IMR-90 (cell line): ENCODE data around the gene KIFBP. TPM values are rescaled to one million over a fixed set of nuclear protein-coding genes. Genes with fewer than 3 reads are reported as not detected.

Experiments
- ATAC-seq: fragments of 200-7000 bp; cut with Tn5 transposase; 2 replicates; pipeline ENCODE4 v1.9.1; 2020; ENCODE audit warnings: low read depth, mild to moderate bottlenecking, moderate library complexity
- Bru-seq: library from RNA; stranded (reverse); fragments of 400-500 nt; gene quantifications from one replicate; lab custom pipeline; 2021; lab: Mats Ljungman, UMichigan
- BruChase-seq, 2 experiments: library from RNA; stranded (reverse); fragments of 400-500 nt; gene quantifications; one replicate each; lab custom pipeline; 2021; lab: Mats Ljungman, UMichigan
- BruUV-seq: library from RNA; stranded (reverse); fragments of 400-500 nt; replicated peaks from 2 replicates; lab custom pipeline; 2021; lab: Mats Ljungman, UMichigan
- CTCF ChIA-PET: fragments of 300-600 bp; formaldehyde crosslinking; extraction: SDS; loops from one replicate; lab custom pipeline; 2021; ENCODE audit warnings: antibody characterized with exemption; lab: Yijun Ruan, JAX
- POLR2A ChIA-PET: fragments of 300-600 bp; sonication (Branson Sonifier 250); formaldehyde crosslinking; loops from one replicate; lab custom pipeline; 2022; ENCODE audit warnings: antibody characterized with exemption; ENCODE audit not compliant: unreplicated experiment; lab: Charles Lee
- DNase-seq: peaks from one replicate; pipeline ENCODE4 v3.0.0; 2013
- H2AFZ ChIP-seq: replicated peaks from 2 replicates; pipeline ENCODE3; 2013; ENCODE audit warnings: low read length, mild to moderate bottlenecking; ENCODE audit not compliant: poor library complexity
- H2AK5ac ChIP-seq: 2 replicates; pipeline ENCODE4 v1.6.1; 2013; ENCODE audit warnings: low read depth, low read length, inconsistent platforms
- H2AK9ac ChIP-seq: replicated peaks from 2 replicates; pipeline ENCODE3; 2013; ENCODE audit warnings: mild to moderate bottlenecking, low read depth, low read length, moderate library complexity; ENCODE audit not compliant: poor library complexity
- H2BK120ac ChIP-seq: 2 replicates; pipeline ENCODE4 v1.6.1; 2013; ENCODE audit warnings: low read depth, low read length, inconsistent platforms
- H2BK15ac ChIP-seq: 3 replicates; pipeline ENCODE4 v1.6.1; 2013; ENCODE audit warnings: low read depth, low read length, inconsistent platforms
- H2BK20ac ChIP-seq: 2 replicates; pipeline ENCODE4 v1.6.1; 2013; ENCODE audit warnings: low read depth, mild to moderate bottlenecking, inconsistent platforms, low read length, moderate library complexity
- H2BK5ac ChIP-seq: 2 replicates; pipeline ENCODE4 v1.6.1; 2013; ENCODE audit warnings: mild to moderate bottlenecking, low read depth, low read length, inconsistent platforms; ENCODE audit not compliant: poor library complexity, severe bottlenecking
- H3K14ac ChIP-seq: replicated peaks from 2 replicates; pipeline ENCODE4 v1.6.1; 2013; ENCODE audit warnings: low read depth, low read length, inconsistent platforms
- H3K18ac ChIP-seq: 2 replicates; pipeline ENCODE4 v1.6.1; 2013; ENCODE audit warnings: low read depth, low read length, control low read depth
- H3K23ac ChIP-seq: 2 replicates; pipeline ENCODE4 v1.6.1; 2013; ENCODE audit warnings: low read depth, low read length, inconsistent platforms
- H3K27ac ChIP-seq: 2 replicates; pipeline ENCODE4 v1.5.1; 2013; ENCODE audit warnings: mild to moderate bottlenecking, control low read depth, low read length; ENCODE audit not compliant: insufficient read depth
- H3K27me3 ChIP-seq: 2 replicates; pipeline ENCODE4 v1.6.1; 2013; ENCODE audit warnings: low read length; ENCODE audit not compliant: control insufficient read depth, insufficient read depth
- H3K36me3 ChIP-seq: 2 replicates; pipeline ENCODE4 v1.6.1; 2013; ENCODE audit warnings: low read length, mixed read lengths; ENCODE audit not compliant: control insufficient read depth, insufficient read depth
- H3K4ac ChIP-seq: 2 replicates; pipeline ENCODE4 v1.6.1; 2013; ENCODE audit warnings: low read depth, low read length, inconsistent platforms
- H3K4me1 ChIP-seq: 2 replicates; pipeline ENCODE4 v1.6.1; 2013; ENCODE audit warnings: low read length, mixed read lengths; ENCODE audit not compliant: control insufficient read depth, insufficient read depth
- H3K4me2 ChIP-seq: 2 replicates; pipeline ENCODE4 v1.6.1; 2013; ENCODE audit warnings: low read depth, mild to moderate bottlenecking, control low read depth, low read length, moderate library complexity
- H3K4me3 ChIP-seq: 2 replicates; pipeline ENCODE4 v1.5.1; 2013; ENCODE audit warnings: low read depth, mild to moderate bottlenecking, control low read depth, low read length, moderate library complexity; ENCODE audit not compliant: insufficient read depth
- H3K56ac ChIP-seq: 2 replicates; pipeline ENCODE4 v1.6.1; 2013; ENCODE audit warnings: low read length, inconsistent platforms; ENCODE audit not compliant: insufficient read depth; ENCODE audit errors: extremely low read depth
- H3K79me1 ChIP-seq, 2 experiments: 2 replicates each; pipeline ENCODE4 v1.6.1; 2013; ENCODE audit warnings: low read length in 2 of 2, inconsistent platforms in 1 of 2, low read depth in 1 of 2
- H3K9ac ChIP-seq: 2 replicates; pipeline ENCODE4 v1.6.1; 2013; ENCODE audit warnings: low read depth, low read length, control low read depth
- H3K9me1 ChIP-seq: 2 replicates; pipeline ENCODE4 v1.6.1; 2013; ENCODE audit warnings: low read length, inconsistent platforms; ENCODE audit not compliant: insufficient read depth
- H3K9me3 ChIP-seq: 2 replicates; pipeline ENCODE4 v1.6.1; 2013; ENCODE audit warnings: low read length; ENCODE audit not compliant: control insufficient read depth, insufficient read depth
- H4K20me1 ChIP-seq: 2 replicates; pipeline ENCODE4 v1.6.1; 2013; ENCODE audit warnings: low read length, inconsistent platforms; ENCODE audit not compliant: insufficient read depth
- H4K5ac ChIP-seq: 2 replicates; pipeline ENCODE4 v1.6.1; 2013; ENCODE audit warnings: mild to moderate bottlenecking, low read depth, low read length, control low read depth
- H4K8ac ChIP-seq, 2 experiments: 2 replicates each; pipeline ENCODE4 v1.6.1; 2013; ENCODE audit warnings: low read depth in 2 of 2, low read length in 2 of 2, control low read depth in 1 of 2, inconsistent platforms in 1 of 2
- H4K91ac ChIP-seq: 2 replicates; pipeline ENCODE4 v1.6.1; 2013; ENCODE audit warnings: low read depth, low read length, inconsistent platforms; ENCODE audit not compliant: insufficient read depth
- CEBPB ChIP-seq: IDR thresholded peaks from 2 replicates; pipeline ENCODE4 v1.6.1; 2012; ENCODE audit warnings: low read depth, low read length, improper control_type of control experiment
- MXI1 ChIP-seq: IDR thresholded peaks from 2 replicates; pipeline ENCODE4 v1.6.1; 2012; ENCODE audit warnings: low read depth, mild to moderate bottlenecking, low read length, moderate library complexity, borderline replicate concordance
- POLR2A ChIP-seq: IDR thresholded peaks from 2 replicates; pipeline ENCODE4 v1.6.1; 2012; ENCODE audit warnings: mild to moderate bottlenecking, low read depth, low read length
- RAD21 ChIP-seq: IDR thresholded peaks from 2 replicates; pipeline ENCODE4 v1.6.1; 2012; ENCODE audit warnings: low read length, improper control_type of control experiment
- RCOR1 ChIP-seq: IDR thresholded peaks from 2 replicates; pipeline ENCODE4 v1.6.1; 2012; ENCODE audit warnings: mild to moderate bottlenecking, low read length, improper control_type of control experiment; ENCODE audit not compliant: insufficient replicate concordance
- RFX5 ChIP-seq: IDR thresholded peaks from 2 replicates; pipeline ENCODE4 v1.8.0; 2012; ENCODE audit warnings: low read depth, mild to moderate bottlenecking, low read length, moderate library complexity
- WGBS, 2 experiments: methylation state at CpG; one replicate each; pipeline versions ENCODE4 v1.1.5 to v1.1.7; 2013; ENCODE audit warnings: missing lambda C conversion rate in 2 of 2; ENCODE audit not compliant: insufficient read length in 1 of 2; ENCODE audit errors: extremely low coverage in 2 of 2; 5-methylcytosine and 5-hydroxymethylcytosine counted together
- dilution Hi-C: fragments of 300-500 bp; cut with HindIII; formaldehyde crosslinking; loops from one replicate; pipeline ENCODE4 v1.14.3; 2018; ENCODE audit warnings: low sequenced_read_pairs; ENCODE audit not compliant: unreplicated experiment
- in situ Hi-C: fragments of 300-500 bp; cut with MboI; formaldehyde crosslinking; loops from 3 replicates; pipeline ENCODE4 v1.14.3; 2019; ENCODE audit warnings: low sequenced_read_pairs, inconsistent platforms, mixed read lengths
- intact Hi-C: fragments of 100-400 bp; cut with micrococcal nuclease; formaldehyde crosslinking; loops from 2 replicates; pipeline ENCODE4 v1.10.0; 2022
- long read RNA-seq: library from polyadenylated mRNA; unstranded; transcript quantifications from one replicate; pipeline ENCODE4 v2.0.0, GENCODE V29; 2021; ENCODE audit not compliant: unreplicated experiment
- polyA plus RNA-seq, 3 experiments: library from polyadenylated mRNA; depleted of rRNA; stranded (reverse); fragments of >200 nt; gene quantifications; 2 replicates each; pipeline ENCODE4 v1.2.3, GENCODE V29; 2012; ENCODE audit warnings: low replicate concordance in 1 of 3
- total RNA-seq: library from RNA; depleted of rRNA; stranded (reverse); fragments of >200 nt; gene quantifications from 2 replicates; pipeline ENCODE4 v1.2.3, GENCODE V29; 2012; rRNA removed
- TF ChIP-seq, protein P1 (sequence below): fragments of 150-350 bp; IDR thresholded peaks from 2 replicates; pipeline ENCODE4 v1.6.1; 2017; ENCODE audit warnings: mild to moderate bottlenecking, antibody characterized with exemption, low read length, low read depth
- TF ChIP-seq, protein P2 (sequence below): fragments of 150-350 bp; IDR thresholded peaks from 2 replicates; pipeline ENCODE4 v1.6.1; 2016; ENCODE audit warnings: low read depth, mild to moderate bottlenecking, low read length, moderate library complexity, borderline replicate concordance

The KIFBP gene, protein sequence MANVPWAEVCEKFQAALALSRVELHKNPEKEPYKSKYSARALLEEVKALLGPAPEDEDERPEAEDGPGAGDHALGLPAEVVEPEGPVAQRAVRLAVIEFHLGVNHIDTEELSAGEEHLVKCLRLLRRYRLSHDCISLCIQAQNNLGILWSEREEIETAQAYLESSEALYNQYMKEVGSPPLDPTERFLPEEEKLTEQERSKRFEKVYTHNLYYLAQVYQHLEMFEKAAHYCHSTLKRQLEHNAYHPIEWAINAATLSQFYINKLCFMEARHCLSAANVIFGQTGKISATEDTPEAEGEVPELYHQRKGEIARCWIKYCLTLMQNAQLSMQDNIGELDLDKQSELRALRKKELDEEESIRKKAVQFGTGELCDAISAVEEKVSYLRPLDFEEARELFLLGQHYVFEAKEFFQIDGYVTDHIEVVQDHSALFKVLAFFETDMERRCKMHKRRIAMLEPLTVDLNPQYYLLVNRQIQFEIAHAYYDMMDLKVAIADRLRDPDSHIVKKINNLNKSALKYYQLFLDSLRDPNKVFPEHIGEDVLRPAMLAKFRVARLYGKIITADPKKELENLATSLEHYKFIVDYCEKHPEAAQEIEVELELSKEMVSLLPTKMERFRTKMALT
- total RNA-seq (51.3 and 67.2 TPM in 2 replicates), polyA plus RNA-seq (2012; rRNA removed) (29.6 and 30.6 TPM in 2 replicates), Bru-seq, nascent RNA (percentile 67 among the genes with signal in this experiment), BruChase-seq, experiment 1, labeled RNA remaining after a 6-hour chase (percentile 68 among the genes with signal in this experiment), BruChase-seq, experiment 2, labeled RNA remaining after a 2-hour chase (percentile 62 among the genes with signal in this experiment)
- polyA plus RNA-seq (2012; cell fraction: cytosol; rRNA removed), result 13.5 and 22.6 TPM in 2 replicates
- polyA plus RNA-seq (2012; cell fraction: nucleus; rRNA removed; ENCODE audit: low replicate concordance), result 10.2 and 28.6 TPM in 2 replicates
- long read RNA-seq, transcript KIF1BP-201 (7 exons, 2,544 nt), result major isoform, 79 of 86 reads
- long read RNA-seq, partial matches to known transcripts, result 0 of 86 reads
- long read RNA-seq, other reads (novel, unspliced or antisense), result 4 of 86 reads

DNA sequence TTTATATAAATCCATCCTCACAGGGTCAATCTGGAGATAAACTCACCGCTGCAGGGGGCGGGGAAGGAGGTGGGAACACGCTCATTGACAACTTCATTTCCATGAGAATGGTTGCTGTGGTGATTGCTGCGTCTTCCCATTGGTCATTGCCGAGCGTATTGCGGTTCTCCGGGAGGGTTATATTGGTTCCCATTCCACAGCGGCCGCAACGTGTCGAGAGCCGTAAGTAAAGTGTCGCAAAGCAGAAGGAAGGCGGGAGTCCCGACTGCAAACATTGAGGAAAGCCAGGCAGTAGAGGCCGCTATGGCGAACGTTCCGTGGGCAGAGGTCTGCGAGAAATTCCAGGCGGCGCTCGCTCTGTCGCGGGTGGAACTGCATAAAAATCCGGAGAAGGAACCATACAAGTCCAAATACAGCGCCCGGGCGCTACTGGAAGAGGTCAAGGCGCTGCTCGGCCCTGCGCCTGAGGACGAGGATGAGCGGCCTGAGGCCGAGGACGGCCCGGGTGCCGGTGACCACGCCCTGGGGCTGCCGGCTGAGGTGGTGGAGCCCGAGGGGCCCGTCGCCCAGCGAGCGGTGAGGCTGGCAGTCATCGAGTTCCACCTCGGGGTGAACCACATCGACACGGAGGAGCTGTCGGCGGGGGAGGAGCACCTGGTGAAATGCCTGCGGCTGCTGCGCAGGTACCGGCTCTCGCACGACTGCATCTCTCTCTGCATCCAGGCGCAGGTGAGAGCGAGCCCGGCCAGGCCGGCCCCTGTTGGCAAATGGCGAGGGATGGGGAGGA lies at the start of gene KIFBP:
Gene KIFBP (plus strand): TSS at position 274 of the 787 bp plus-strand sequence. CDS start 30 bp downstream, at position 304.
- Histone ChIP-seq H2BK120ac (no peak within 1 kb of the TSS), H3K9ac (peak within 1 kb of the TSS; percentile 78), H4K5ac (peak within 1 kb of the TSS; percentile 80), H2AK9ac (peak within 1 kb of the TSS; percentile 88), H3K4me2 (peak within 1 kb of the TSS; percentile 100), H3K4ac (peak within 1 kb of the TSS; percentile 71), H3K4me1 (peaks cover 10% of the 10 kb centered on the region), H2AK5ac (peak within 1 kb of the TSS; percentile 86; the same call in 1 of the 2 replicates), H3K9me1 (peaks cover 9% of the 10 kb centered on the region), H3K56ac (peak within 1 kb of the TSS; percentile 42), H2BK5ac (peak within 1 kb of the TSS; percentile 48), H4K91ac (peak within 1 kb of the TSS; percentile 61), H3K14ac (peak within 1 kb of the TSS; percentile 79), H2AFZ (peak within 1 kb of the TSS; percentile 89), H3K4me3 (peak within 1 kb of the TSS; percentile 85), H4K20me1 (peaks cover 13% of the 10 kb centered on the region; the same call in 1 of the 2 replicates), H3K27me3 (no peaks in the 10 kb centered on the region), H3K79me1 (peaks cover 9 to 36% of the 10 kb centered on the region in 2 experiments), H2BK20ac (no peak within 1 kb of the TSS), H3K23ac (peak within 1 kb of the TSS; percentile 91), H3K9me3 (no peaks in the 10 kb centered on the region), H3K27ac (peak within 1 kb of the TSS; percentile 71), H2BK15ac (peak within 1 kb of the TSS; percentile 18; the same call in 1 of the 3 replicates), H3K18ac (peak within 1 kb of the TSS; percentile 44; the same call in 1 of the 2 replicates), H4K8ac (peak within 1 kb of the TSS; percentile 68 to 77; a peak in 3 of 4 replicates), H3K36me3 (peaks cover 3% of the 10 kb centered on the region; the same call in 1 of the 2 replicates)
- in situ Hi-C loops, result no loop called here
- intact Hi-C loops, result loop anchor here (5.0 kb wide), 1 partner anchor 104 kb away; no protein-coding TSS in a partner anchor
- 0% methylated on average over 44 of the region's 62 CpGs; no CpG with 5 or more reads in 1 of the 2 experiments for WGBS, 2 experiments
- POLR2A ChIA-PET, result no interaction called here
- ATAC-seq (peak; percentile 91), DNase-seq (peak; percentile 98)
- no TSS peak for BruUV-seq
- CTCF ChIA-PET, result interaction anchor here (0.5 kb wide), 1 partner anchor 468 kb away, joined by 3 read pairs; no protein-coding TSS in a partner anchor
- dilution Hi-C loops, result no loop called here
- TF ChIP-seq RCOR1, result no peak
- TF ChIP-seq MXI1, result peak; percentile 91
- TF ChIP-seq RFX5, result peak; percentile 17; the same call in 1 of the 2 replicates
- TF ChIP-seq RAD21, result peak; percentile 45
- TF ChIP-seq CEBPB, result peak; percentile 66
- TF ChIP-seq, protein P1, sequence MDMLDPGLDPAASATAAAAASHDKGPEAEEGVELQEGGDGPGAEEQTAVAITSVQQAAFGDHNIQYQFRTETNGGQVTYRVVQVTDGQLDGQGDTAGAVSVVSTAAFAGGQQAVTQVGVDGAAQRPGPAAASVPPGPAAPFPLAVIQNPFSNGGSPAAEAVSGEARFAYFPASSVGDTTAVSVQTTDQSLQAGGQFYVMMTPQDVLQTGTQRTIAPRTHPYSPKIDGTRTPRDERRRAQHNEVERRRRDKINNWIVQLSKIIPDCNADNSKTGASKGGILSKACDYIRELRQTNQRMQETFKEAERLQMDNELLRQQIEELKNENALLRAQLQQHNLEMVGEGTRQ, result 0 out of 2 replicates have a peak, but pooled peaks have one; percentile 6
- TF ChIP-seq, protein P2, sequence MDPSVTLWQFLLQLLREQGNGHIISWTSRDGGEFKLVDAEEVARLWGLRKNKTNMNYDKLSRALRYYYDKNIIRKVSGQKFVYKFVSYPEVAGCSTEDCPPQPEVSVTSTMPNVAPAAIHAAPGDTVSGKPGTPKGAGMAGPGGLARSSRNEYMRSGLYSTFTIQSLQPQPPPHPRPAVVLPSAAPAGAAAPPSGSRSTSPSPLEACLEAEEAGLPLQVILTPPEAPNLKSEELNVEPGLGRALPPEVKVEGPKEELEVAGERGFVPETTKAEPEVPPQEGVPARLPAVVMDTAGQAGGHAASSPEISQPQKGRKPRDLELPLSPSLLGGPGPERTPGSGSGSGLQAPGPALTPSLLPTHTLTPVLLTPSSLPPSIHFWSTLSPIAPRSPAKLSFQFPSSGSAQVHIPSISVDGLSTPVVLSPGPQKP, result no peak
- TF ChIP-seq POLR2A, result peak; percentile 88
